Trophoblast cell (in vitro differentiated cells and primary cell): Measurements from ENCODE around the gene PTPN1.

ENCODE experiments used
- DNase-seq, 2 donors: peaks; one replicate each; pipeline ENCODE4 v3.0.0-alpha.2; 2016
- H2AFZ ChIP-seq: 2 replicates; pipeline ENCODE4 v1.6.1; 2013; ENCODE audit warnings: low read length, moderate library complexity, mild to moderate bottlenecking; ENCODE audit not compliant: insufficient read depth, poor library complexity
- H2AK5ac ChIP-seq: 2 replicates; pipeline ENCODE4 v1.6.1; 2013; ENCODE audit warnings: mild to moderate bottlenecking, low read length
- H2BK120ac ChIP-seq: 2 replicates; pipeline ENCODE4 v1.6.1; 2013; ENCODE audit warnings: low read length, mild to moderate bottlenecking, moderate library complexity; ENCODE audit not compliant: insufficient read depth, poor library complexity
- H2BK12ac ChIP-seq: 2 replicates; pipeline ENCODE4 v1.6.1; 2013; ENCODE audit warnings: mild to moderate bottlenecking, low read length, moderate library complexity
- H2BK5ac ChIP-seq: 2 replicates; pipeline ENCODE4 v1.6.1; 2013; ENCODE audit warnings: low read length, low read depth, moderate library complexity, mild to moderate bottlenecking; ENCODE audit not compliant: poor library complexity
- H3K14ac ChIP-seq: 2 replicates; pipeline ENCODE4 v1.6.1; 2013; ENCODE audit warnings: mild to moderate bottlenecking, low read length
- H3K18ac ChIP-seq: 2 replicates; pipeline ENCODE4 v1.6.1; 2013; ENCODE audit warnings: mild to moderate bottlenecking, low read length
- H3K23ac ChIP-seq: 2 replicates; pipeline ENCODE4 v1.6.1; 2013; ENCODE audit warnings: low read length
- H3K27ac ChIP-seq: 2 replicates; pipeline ENCODE4 v1.5.1; 2013; ENCODE audit warnings: low read depth, mild to moderate bottlenecking, inconsistent platforms, low read length, moderate library complexity
- H3K27me3 ChIP-seq: 2 replicates; pipeline ENCODE4 v1.6.1; 2013; ENCODE audit warnings: inconsistent platforms, mild to moderate bottlenecking, low read length, moderate library complexity; ENCODE audit not compliant: insufficient read depth
- H3K36me3 ChIP-seq, 2 experiments: 1 replicate in 1 of 2; 2 replicates in 1 of 2; pipeline ENCODE4 v1.6.1; 2013; ENCODE audit warnings: low read length in 2 of 2, mild to moderate bottlenecking in 2 of 2, moderate library complexity in 1 of 2; ENCODE audit not compliant: insufficient read depth in 2 of 2, control insufficient read depth in 1 of 2
- H3K4ac ChIP-seq: 2 replicates; pipeline ENCODE4 v1.6.1; 2013; ENCODE audit warnings: low read depth, mild to moderate bottlenecking, low read length, moderate library complexity
- H3K4me1 ChIP-seq, 2 experiments: 1 replicate in 1 of 2; 2 replicates in 1 of 2; pipeline ENCODE4 v1.6.1; 2013; ENCODE audit warnings: low read length in 2 of 2, mild to moderate bottlenecking in 2 of 2, moderate library complexity in 1 of 2; ENCODE audit not compliant: insufficient read depth in 2 of 2, control insufficient read depth in 1 of 2
- H3K4me2 ChIP-seq: 2 replicates; pipeline ENCODE4 v1.6.1; 2013; ENCODE audit warnings: inconsistent platforms, mild to moderate bottlenecking, low read length, moderate library complexity
- H3K4me3 ChIP-seq: 2 replicates; pipeline ENCODE4 v1.5.1; 2013; ENCODE audit warnings: mild to moderate bottlenecking, low read depth, low read length, inconsistent platforms
- H3K79me1 ChIP-seq: one replicate; pipeline ENCODE4 v1.6.1; 2013; ENCODE audit warnings: low read length
- H3K79me2 ChIP-seq: 2 replicates; pipeline ENCODE4 v1.6.1; 2013; ENCODE audit warnings: low read length, mild to moderate bottlenecking; ENCODE audit not compliant: control insufficient read depth, insufficient read depth, poor library complexity
- H3K9ac ChIP-seq: 2 replicates; pipeline ENCODE4 v1.6.1; 2013; ENCODE audit warnings: mild to moderate bottlenecking, low read length
- H3K9me3 ChIP-seq: 2 replicates; pipeline ENCODE4 v1.6.1; 2013; ENCODE audit warnings: low read depth, mild to moderate bottlenecking, control low read depth, inconsistent platforms, low read length; ENCODE audit not compliant: insufficient read depth
- H4K12ac ChIP-seq: 2 replicates; pipeline ENCODE4 v1.6.1; 2013; ENCODE audit warnings: low read depth, mild to moderate bottlenecking, low read length, moderate library complexity
- H4K8ac ChIP-seq: 2 replicates; pipeline ENCODE4 v1.6.1; 2013; ENCODE audit warnings: low read depth, mild to moderate bottlenecking, low read length, moderate library complexity
- H4K91ac ChIP-seq: one replicate; pipeline ENCODE4 v1.6.1; 2013; ENCODE audit warnings: low read depth, mild to moderate bottlenecking, low read length, moderate library complexity
- WGBS: extraction: QIAGEN DNeasy Blood & Tissue Kit; methylation state at CpG from one replicate; pipeline ENCODE4 v1.1.7; 2013; ENCODE audit warnings: missing lambda C conversion rate; ENCODE audit not compliant: insufficient read length, insufficient coverage; ENCODE audit errors: extremely low coverage; 5-methylcytosine and 5-hydroxymethylcytosine counted together

The PTPN1 gene

DNA sequence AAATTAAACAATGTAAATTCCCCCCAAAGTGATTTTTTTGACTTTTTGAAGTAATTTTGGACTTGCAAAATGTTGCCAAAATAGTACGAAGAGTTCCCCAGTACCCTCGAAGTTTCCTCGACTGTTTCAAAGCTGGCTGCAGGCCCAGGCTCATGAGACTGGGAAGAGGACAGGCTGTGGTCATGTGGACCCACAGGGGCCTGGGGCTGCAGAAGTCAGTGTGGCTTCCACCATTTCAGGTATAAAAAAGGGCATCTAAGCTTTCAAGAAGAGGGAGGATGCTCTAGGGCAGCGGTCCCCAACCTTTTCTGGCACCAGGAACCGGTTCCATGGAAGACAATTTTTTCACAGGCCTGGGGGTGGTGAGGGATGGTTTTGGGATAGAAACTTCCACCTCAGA, 75.0 kb downstream of the PTPN1 start:
- Histone ChIP-seq H3K4me3 (no peak overlapping the region), H2BK12ac (no peak overlapping the region), H2AFZ (no peak overlapping the region), H3K18ac (no peak overlapping the region), H3K36me3 (peaks cover 41 to 54% of the 10 kb centered on the region in 2 experiments), H2BK5ac (no peak overlapping the region), H3K27ac (no peak overlapping the region), H3K9me3 (peaks cover 2% of the 10 kb centered on the region), H3K9ac (no peak overlapping the region), H2BK120ac (no peak overlapping the region), H4K91ac (no peak overlapping the region), H3K4ac (no peak overlapping the region), H4K8ac (no peak overlapping the region), H3K4me1 (peaks cover 17 to 21% of the 10 kb centered on the region in 2 experiments), H3K4me2 (no peak overlapping the region), H2AK5ac (no peak overlapping the region), H4K12ac (no peak overlapping the region), H3K27me3 (no peaks in the 10 kb centered on the region), H3K14ac (no peak overlapping the region), H3K79me2 (no peaks in the 10 kb centered on the region), H3K23ac (no peak overlapping the region), H3K79me1 (no peaks in the 10 kb centered on the region)
- DNase-seq = no peak
- no CpG with 5 or more reads among the region's 5 CpGs for WGBS

GRCh38 chr20:50585678-50586077, 75.5 kb downstream of the PTPN1 start:
- no CpG with 5 or more reads among the region's 9 CpGs for WGBS

DNA sequence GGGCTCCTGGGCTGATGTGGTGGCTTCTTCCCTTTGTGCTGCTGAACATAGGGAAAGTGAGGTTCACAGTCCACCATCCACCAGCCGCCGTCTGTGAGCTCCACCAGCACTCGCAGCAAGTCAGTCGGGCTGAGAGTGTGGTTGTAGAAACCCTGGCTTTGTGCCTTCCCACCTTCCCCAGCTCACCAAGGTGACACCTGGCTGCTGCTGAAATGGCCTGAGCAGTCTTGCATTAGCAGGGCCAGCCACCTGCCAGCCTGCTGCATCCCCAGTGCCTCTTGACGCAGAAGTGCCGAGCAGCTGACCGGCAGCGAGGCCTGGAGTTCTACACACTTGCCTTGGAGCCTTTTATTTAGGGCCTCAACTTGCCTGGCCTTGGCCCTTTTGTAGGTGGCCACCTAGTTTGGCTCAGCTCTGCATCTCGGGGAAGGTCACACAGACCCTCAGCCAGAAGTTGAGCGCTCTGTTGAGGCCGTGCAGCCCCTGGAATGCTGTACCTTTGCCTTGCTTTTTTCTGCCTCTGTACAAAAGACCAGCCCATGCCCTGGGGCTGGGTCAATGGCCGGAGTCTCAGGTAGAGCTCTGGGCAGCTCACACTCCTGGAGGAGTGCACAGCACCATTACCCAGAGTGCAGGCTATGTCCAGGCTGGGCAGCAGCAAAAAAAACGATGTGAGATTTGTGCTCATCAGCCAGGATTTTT, 76.5 kb downstream of the PTPN1 start:
- no peak overlapping the region for H3K9ac ChIP-seq
- H3K9me3 ChIP-seq = peaks cover 2% of the 10 kb centered on the region
- no peak overlapping the region for H3K23ac ChIP-seq
- H3K27ac ChIP-seq = peak overlapping the region; percentile 16
- no peak overlapping the region for H3K4me3 ChIP-seq
- H2AK5ac ChIP-seq = no peak overlapping the region
- no peaks in the 10 kb centered on the region for H3K27me3 ChIP-seq
- H2AFZ ChIP-seq = no peak overlapping the region
- no peak for DNase-seq
- H3K36me3 ChIP-seq = peaks cover 33 to 47% of the 10 kb centered on the region in 2 experiments
- no peak overlapping the region for H4K12ac ChIP-seq
- H4K91ac ChIP-seq = no peak overlapping the region
- peaks cover 17 to 21% of the 10 kb centered on the region in 2 experiments for H3K4me1 ChIP-seq
- no peak overlapping the region for H2BK120ac ChIP-seq
- peak overlapping the region; percentile 51 for H2BK12ac ChIP-seq
- WGBS = no CpG with 5 or more reads among the region's 13 CpGs
- no peak overlapping the region for H3K4me2 ChIP-seq
- no peaks in the 10 kb centered on the region for H3K79me1 ChIP-seq
- H3K14ac ChIP-seq = no peak overlapping the region
- no peaks in the 10 kb centered on the region for H3K79me2 ChIP-seq
- no peak overlapping the region for H2BK5ac ChIP-seq
- no peak overlapping the region for H3K18ac ChIP-seq
- H3K4ac ChIP-seq = no peak overlapping the region
- no peak overlapping the region for H4K8ac ChIP-seq

More at GRCh38 chr20:50585678-50586077, 75.5 kb downstream of the PTPN1 start:
- Histone ChIP-seq H3K27ac (no peak overlapping the region), H3K27me3 (no peaks in the 10 kb centered on the region), H4K8ac (no peak overlapping the region), H3K79me1 (no peaks in the 10 kb centered on the region), H2AFZ (no peak overlapping the region), H3K4me2 (no peak overlapping the region), H3K4ac (no peak overlapping the region), H3K9ac (no peak overlapping the region), H2AK5ac (no peak overlapping the region), H2BK120ac (no peak overlapping the region), H4K12ac (no peak overlapping the region), H4K91ac (no peak overlapping the region), H3K4me3 (no peak overlapping the region), H2BK12ac (no peak overlapping the region), H3K14ac (no peak overlapping the region), H3K23ac (no peak overlapping the region), H3K4me1 (peaks cover 17 to 21% of the 10 kb centered on the region in 2 experiments), H3K9me3 (peaks cover 2% of the 10 kb centered on the region), H3K18ac (no peak overlapping the region), H3K79me2 (no peaks in the 10 kb centered on the region), H2BK5ac (no peak overlapping the region), H3K36me3 (peaks cover 40 to 54% of the 10 kb centered on the region in 2 experiments)
- no peak for DNase-seq

- Histone ChIP-seq H3K36me3 (peaks cover 30 to 41% of the 10 kb centered on the region in 2 experiments), H2BK5ac (no peak overlapping the region), H3K4me2 (no peak overlapping the region), H3K23ac (no peak overlapping the region), H3K4ac (no peak overlapping the region), H3K18ac (no peak overlapping the region), H2AK5ac (no peak overlapping the region), H2BK120ac (no peak overlapping the region), H3K4me3 (no peak overlapping the region), H3K4me1 (peaks cover 17 to 21% of the 10 kb centered on the region in 2 experiments), H3K14ac (no peak overlapping the region), H4K91ac (no peak overlapping the region), H2AFZ (no peak overlapping the region), H2BK12ac (no peak overlapping the region), H4K8ac (no peak overlapping the region), H4K12ac (no peak overlapping the region), H3K79me1 (no peaks in the 10 kb centered on the region), H3K9me3 (peaks cover 2% of the 10 kb centered on the region), H3K9ac (no peak overlapping the region), H3K79me2 (no peaks in the 10 kb centered on the region), H3K27ac (no peak overlapping the region), H3K27me3 (no peaks in the 10 kb centered on the region)
- WGBS = no CpG with 5 or more reads among the region's 19 CpGs
- peak; percentile 65 to 78 for DNase-seq
These were observed 77.2 kb downstream of the PTPN1 start for GRCh38 chr20:50587291-50587961.
